HG02970 (cell line): ENCODE measurements around the gene RPRD1A.
A peak's percentile ranks its signal among the peaks of the same experiment; 100 is the strongest.
"Not testable (repeated sequence)": the region's sequence is repeated elsewhere in the genome, so short reads cannot be mapped to it uniquely, and the experiment has no call there.

ENCODE experiments used
- ATAC-seq: cut with Tn5 transposase; IDR thresholded peaks from one replicate; pipeline ENCODE4 v1.9.1; 2021; ENCODE audit warnings: mild to moderate bottlenecking, moderate library complexity, moderate number of reproducible peaks; ENCODE audit not compliant: unreplicated experiment, low FRiP score

RPRD1A gene

DNA sequence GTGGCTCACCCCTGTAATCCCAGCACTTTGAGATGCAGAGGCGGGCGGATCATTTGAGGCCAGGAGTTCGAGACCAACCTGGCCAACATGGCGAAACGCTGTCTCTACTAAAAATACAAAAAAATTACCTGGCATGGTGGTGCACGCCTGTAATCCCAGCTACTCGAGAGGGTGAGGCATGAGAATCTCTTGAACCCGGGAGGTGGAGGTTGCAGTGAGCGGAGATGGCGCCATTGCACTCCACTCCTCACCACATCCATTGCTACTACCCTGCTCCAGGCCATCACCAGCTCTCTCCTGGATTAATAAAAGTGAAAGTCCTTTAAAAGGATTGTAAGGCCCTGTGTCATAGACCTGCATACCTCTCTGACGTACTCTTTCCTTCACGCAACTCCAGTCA is 93.7 kb downstream of the RPRD1A start:
- ATAC-seq, result no peak

DNA sequence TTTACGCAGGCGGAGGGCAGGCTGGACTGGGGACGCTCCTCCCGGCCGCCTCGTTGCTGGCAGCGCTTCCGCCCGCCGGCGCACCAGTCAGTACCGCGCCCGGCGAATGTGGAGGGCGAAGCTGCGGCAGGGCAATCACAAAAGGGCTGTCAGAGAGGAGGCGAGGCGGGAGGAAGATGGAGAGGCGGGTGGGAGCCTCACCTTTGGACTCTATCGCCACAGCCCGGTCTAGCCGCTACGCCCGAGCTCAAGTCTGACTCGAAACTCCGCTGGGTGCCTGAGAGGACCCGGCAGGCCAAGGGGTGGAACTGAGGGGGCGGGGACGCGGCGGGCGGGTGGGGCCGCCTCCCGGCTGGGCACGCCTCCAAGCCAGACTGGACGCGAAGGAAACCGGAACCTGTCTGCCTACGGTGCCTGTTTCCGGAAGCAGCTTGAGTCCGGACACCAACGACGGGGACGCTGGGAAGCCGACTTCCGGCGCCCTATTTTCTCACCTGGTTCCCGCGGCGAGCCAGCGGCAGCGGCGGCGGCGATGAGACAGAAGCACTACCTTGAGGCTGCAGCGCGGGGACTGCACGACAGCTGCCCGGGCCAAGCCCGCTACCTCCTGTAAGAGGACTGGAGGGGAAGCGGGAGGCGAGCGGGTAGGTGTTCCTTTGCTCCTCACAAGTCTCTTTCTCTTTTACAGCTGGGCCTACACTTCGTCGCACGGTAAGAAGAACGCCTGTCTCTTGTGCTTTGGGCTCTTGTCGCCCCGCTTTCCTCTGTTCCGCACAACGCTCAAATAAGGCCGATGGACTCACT is 95.0 kb downstream of the RPRD1A start, which contains the start of gene RMP24:
TSS of gene RMP24 (plus strand) at position 483 of the 804 bp plus-strand sequence.
- peak; percentile 90 for ATAC-seq

DNA sequence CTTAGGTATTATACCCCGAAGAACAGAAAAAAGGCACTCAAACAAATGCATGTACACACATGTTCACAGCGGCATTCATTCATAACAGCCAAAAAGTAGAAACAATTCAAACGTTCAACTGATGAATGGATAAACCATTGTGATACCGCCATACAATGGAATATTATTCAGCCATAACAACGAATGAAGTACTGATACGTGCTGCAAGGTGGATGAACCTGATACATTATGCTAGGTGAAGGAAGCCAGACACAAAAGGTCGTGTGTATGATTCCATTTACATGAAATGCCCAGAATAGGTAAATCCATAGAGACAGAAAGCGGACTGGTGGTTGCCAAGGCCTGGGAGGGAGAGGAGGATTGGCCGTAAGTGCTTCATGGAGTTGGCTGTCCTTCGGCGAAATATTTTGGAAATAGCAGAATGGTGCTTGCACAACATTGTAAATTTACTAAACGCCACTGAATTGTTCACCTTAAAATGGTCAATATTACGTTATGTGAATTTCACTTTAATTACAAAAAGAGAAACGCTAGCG is 95.6 kb downstream of the RPRD1A start:
- peak; percentile 3 for ATAC-seq

DNA sequence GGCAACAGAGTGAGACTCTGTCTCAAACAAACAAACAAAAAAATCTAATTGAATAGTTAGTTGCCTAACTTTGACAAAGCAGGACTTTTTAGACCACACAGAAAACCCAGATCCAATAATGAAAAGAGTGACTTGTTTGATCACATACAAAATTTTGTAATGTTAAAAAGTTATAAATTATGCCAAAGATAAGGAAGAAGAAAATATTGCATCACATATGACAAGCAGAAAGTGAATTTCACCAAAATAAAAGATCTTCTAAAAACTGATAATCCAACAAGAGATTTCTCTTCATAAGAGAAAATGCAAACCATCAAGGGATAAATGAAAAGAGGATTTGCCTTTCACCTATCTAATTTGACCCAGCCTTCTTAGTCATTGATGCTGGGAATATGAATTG is 97.7 kb downstream of the RPRD1A start:
- ATAC-seq, result no peak

DNA sequence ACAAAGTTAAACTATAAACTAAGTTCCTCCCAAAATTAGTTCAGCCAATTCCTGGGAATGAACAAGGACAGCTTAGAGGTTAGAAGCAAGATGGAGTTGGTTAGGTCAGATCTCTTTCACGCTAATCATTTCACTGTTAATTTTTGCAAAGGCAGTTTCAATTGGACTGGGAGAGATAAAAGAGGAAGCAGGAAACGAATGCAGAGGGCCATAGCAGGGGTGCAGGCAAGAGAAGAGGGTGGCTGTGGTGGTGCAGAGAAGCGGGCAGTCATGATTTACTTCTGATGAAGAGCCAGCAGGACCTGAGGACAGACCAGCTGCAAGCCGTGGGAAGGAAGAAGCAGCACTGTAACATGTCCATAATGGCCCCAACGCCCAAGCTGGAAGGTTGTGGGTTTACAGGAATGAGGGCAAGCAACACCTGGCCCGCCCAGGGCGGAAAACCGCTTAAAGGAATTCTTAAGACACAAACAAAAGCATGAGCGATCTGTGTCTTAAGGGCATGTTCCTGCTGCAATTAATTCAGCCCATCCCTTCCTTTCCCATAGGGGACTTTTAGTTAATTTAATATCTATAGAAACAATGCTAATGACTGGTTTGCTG is 99.0 kb downstream of the RPRD1A start:
- no peak for ATAC-seq

DNA sequence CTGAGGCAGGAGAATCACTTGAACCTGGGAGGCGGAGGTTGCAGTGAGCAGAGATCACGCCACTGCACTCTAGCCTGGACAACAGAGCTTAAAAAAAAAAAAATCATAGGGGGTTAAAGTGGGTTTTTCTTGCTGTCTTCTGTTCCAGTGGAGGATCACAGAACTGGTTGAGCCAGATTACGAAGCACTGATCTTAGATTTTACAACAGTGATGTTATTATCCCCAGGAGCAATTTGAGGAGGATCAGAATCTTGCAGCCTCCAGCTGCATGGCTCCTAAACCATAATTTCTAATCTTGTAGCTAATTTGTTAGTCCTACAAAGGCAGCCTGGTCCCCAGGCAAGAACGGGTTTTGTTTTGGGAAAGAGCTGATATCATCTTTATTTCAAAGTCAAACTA is 99.5 kb downstream of the RPRD1A start:
- not testable (repeated sequence) for ATAC-seq

DNA sequence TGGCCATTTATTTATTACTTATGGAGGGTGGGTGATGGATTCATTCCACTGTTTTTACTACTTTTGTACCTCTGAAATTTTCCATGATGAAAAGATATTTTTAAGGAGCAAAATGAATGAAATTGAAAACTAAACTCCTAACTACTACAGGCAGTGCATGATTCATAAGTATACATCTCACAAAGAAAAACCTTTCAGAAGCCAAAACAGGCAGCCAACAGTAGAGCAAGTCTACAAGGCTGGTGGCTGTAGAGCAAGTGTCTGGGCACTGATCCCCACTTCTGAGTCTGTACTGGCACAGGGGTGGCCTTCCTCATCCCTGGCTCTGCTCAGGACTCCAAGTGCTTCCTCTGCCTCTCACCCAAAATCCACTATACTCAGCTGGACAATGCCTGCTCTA is 103.0 kb downstream of the RPRD1A start:
- ATAC-seq, result no peak

DNA sequence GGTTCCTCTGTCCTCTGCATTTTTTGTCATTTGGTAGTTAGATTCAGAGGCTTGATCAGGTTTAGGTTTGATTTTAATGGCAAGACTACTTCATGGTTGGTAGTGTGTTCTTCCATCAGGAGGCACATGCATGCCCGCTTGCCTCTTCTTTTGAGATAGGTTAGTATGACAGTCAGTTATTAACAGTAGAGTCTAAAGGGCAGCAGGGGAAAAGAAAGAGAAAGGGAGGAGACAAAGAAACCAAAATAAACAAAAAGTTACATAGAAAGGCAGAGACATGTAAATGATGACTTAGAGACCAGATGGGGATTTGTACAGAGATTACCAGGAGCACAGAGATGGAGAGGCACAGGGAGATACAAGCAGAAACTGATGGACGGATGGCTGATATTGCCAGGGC is 105.0 kb downstream of the RPRD1A start:
- no peak for ATAC-seq

DNA sequence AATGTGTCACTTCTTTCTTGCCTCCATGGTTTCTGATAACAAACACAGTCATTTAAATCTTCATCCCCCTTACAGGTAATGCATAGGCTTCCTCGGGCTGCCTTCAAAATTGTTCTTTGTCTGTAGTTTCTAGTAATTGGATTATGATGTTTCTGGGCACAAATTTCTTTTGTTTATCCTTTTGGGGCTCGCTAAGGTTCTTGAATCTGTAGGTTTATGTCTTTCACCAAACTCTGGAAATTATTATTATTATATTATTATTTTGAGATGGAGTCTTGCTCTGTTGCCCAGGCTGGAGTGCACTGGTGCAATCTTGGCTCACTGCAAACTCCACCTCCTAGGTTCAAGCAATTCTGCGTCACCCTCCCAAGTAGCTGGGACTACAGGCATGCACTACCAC is 111.1 kb downstream of the RPRD1A start:
- ATAC-seq, result no peak

DNA sequence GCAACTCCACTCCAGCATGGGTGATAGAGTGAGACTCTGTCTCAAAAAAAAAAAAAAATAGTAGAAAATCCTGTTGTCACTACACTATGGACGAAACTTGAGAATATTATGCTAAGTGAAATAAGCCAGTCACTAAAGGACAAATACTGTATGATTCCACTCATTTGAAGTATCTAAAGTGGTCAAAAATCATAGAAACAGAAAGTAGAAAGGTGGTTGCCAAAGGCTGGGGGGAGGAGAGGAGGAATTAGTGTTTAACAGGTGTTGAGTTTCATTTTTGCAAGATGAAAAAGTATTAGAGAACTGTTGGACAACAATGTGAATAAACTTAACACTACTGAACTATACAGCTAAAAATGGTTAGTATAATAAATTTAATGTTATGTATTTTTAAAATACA is 113.7 kb downstream of the RPRD1A start:
- no peak for ATAC-seq

DNA sequence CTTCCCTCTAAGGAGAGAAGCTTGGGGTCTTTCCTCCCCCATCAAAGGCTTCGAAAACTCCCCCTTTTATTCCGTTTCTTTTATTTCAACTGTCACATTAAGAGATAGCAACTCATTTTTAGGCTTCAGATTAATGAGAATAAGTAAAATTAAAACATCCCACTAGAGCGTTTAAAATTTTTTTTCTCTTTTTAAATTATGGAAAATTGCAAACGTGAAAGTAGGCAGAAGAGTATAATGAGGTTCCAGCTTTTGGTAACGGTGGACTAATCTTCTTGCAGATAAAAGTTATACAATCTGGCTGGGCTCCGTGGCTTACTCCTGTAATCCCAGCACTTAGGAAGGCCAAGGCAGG is 116.8 kb downstream of the RPRD1A start:
- no peak for ATAC-seq

DNA sequence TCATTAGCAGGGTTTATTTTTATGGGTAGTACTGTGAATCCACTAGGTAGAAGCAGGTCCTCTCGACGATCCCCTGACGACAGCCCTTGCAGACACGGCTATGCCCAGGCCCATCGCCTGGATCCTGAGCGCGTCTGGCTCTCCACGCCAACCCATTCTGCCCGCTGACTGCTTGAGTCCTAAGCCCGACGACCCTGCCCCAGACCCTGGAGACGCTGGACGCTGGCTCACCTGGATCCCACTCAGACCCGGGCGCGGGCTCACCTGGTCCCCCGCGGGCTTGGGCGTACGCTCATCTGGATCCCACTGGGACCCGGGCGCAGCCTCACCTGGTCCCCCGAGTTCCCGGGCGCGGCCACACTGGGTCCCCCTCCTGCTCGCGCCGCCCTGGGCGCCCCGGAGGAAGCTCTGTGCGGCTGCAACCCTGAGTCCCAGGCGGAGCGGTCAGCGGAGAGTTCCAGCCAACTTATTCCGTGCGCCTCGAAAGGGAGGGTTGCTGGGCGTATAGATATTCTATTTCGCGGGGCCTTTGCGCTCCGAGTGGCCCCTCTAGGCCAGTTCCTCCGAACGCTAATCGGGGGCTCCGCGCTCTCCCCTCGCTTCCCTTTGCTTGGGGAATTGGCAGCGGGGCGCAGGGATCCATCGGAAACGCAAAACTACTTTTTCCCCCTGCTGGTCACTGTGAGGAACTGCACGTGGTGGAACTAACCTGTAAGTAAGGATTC is 117.3 kb downstream of the RPRD1A start:
- ATAC-seq, result no peak

DNA sequence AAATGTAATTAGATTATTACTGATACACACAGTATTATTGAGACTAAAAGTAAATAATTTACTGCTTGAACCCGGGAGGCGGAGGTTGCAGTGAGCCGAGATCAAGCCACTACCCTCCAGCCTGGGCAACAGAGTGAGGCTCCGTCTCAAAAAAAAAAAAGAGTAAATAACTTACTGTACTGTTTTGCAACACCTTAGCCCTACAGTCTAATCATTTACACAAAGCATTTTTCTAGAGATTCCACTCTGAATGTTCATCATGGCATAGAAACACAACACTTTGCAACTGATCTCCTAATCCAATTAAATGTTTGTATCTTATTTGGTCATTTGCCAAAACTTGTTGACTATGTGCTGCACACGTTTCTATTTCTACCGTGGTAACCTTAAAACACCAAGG is 118.3 kb downstream of the RPRD1A start:
- ATAC-seq, result no peak

DNA sequence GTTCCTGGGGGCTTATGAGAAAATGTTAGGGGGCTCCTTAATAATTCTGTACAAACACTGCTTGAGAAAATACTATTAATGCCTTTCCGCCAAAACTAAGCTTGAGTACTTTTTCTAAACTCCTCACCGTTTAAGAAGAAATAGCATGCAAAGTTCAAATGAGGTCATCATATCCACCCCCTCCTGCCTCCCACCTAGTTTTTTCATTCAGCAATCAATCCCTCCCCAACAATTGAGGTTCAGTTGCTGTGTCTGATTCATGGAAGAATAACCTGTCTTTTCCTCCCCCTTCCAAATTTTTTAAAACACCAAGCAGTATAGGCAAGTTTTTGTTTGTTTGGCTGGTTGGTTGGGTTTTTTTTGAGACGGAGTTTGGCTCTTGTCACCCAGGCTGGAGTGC is 119.3 kb downstream of the RPRD1A start:
- ATAC-seq, result no peak

DNA sequence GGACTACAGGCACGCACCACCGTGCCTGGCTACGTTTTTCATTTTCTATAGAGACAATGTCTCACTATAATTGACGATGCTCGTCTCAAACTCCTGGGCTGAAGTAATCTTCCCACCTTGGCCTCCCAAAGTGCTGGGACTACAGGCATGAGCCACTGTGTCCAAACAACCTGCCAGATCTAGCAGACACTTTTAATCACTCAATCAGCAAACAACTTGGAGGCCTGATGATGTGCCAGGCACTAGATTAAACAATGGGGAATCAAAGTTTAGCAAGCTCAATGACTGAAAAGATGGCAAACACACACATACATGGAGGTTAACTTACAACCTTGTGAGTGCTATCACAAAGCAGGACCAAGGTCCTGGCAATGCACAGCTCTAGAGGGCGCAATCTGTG is 124.7 kb downstream of the RPRD1A start:
- ATAC-seq, result no peak

DNA sequence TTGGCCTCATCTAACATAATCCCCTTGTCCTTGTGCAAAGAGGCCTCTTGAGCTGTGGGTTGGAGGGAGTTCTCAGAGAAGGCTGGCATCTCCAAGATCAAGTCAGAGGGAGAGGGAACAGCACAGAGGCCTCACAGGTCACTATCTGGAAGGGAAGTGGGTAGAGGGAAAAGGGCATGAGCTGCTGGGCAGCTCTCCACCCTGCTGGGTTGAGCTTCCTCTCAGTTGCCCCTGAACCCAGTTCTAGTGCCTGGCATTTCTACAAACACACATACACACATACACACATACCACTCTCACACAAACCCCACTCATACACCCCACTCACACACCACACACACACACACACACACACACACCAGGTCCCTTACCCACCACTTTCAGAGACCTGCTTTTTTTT is 125.2 kb downstream of the RPRD1A start:
- ATAC-seq, result no peak

DNA sequence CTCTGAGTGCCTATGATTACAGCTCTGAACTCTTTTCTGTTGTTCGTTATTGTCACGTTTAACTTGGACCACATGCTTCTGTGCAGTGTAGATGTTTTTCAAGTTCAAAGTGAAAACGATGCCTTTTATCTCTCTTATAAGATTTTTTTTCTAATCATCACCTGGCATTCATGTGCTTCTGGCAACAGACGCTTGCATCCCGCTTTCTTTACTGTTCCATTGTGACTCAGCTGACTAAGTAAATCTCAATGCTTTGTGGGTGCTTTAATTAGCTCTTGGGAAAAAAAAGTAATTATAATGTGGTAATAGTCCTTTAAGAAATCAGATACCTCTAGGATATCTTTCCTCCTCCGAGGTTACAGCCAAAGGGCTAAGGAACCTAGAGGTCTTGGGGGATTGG is 126.1 kb downstream of the RPRD1A start:
- no peak for ATAC-seq
